ENCODE data around the gene MRNIP.

Gene MRNIP

DNA sequence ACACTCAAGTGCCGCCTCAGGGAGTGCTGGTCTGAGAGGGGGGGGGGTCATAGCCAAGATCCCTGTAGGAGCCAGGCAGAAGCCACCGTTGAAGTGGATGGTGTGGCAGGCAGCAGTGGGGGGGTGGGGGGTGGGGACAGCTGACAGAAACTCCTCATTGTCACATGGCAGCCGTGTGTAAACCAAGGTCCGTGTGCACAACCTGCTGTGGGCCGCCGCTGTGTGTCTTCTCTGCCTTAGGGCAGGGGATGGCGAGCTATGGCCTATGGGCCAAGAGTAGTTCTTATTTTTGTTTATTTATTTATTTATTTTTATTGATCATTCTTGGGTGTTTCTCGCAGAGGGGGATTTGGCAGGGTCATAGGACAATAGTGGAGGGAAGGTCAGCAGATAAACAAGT is 24.5 kb downstream of the MRNIP start:
- H3K27me3 ChIP-seq (ENCODE audit: low read depth, low read length) = no peaks in the 10 kb centered on the region
- peaks cover 0 to 9% of the 10 kb centered on the region in 2 donors for H3K4me1 ChIP-seq (ENCODE audit: control insufficient read depth in 1 of 2, insufficient read depth in 2 of 2, low read length in 2 of 2)
- no peaks in the 10 kb centered on the region for H3K9me3 ChIP-seq (ENCODE audit: control insufficient read depth in 1 of 2, low read length in 2 of 2)
- H3K36me3 ChIP-seq (ENCODE audit: control insufficient read depth in 1 of 2, insufficient read depth in 2 of 2, low read length in 2 of 2) = peaks cover 63 to 83% of the 10 kb centered on the region in 2 donors
- H3K4me3 ChIP-seq (ENCODE audit: low read depth in 1 of 2, low read length in 2 of 2) = no peak overlapping the region
- H3K27ac ChIP-seq (ENCODE audit: low read length) = no peak overlapping the region

DNA sequence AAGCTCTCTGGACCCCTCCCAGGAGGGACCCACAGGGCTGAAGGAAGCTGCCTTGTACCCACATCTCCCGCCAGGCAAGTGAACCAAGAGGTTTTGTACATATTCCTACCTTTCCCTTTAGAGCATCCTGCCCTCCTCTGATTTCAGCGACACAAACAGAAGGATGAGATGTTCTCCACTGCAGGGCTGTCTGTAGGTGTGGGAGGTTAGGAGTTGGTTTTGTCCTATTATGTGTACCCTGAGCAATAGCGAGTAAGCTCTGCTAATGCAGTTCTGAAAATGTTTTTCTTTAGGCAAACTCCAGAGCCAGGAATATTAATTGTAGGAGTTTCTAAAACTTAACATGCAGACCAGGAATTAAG is 24.9 kb downstream of the MRNIP start:
- H3K36me3 ChIP-seq (ENCODE audit: control insufficient read depth in 1 of 2, insufficient read depth in 2 of 2, low read length in 2 of 2) = peaks cover 67 to 86% of the 10 kb centered on the region in 2 donors
- no peak overlapping the region for H3K27ac ChIP-seq (ENCODE audit: low read length)
- H3K27me3 ChIP-seq (ENCODE audit: low read depth, low read length) = no peaks in the 10 kb centered on the region
- H3K9me3 ChIP-seq (ENCODE audit: control insufficient read depth in 1 of 2, low read length in 2 of 2) = no peaks in the 10 kb centered on the region
- H3K4me1 ChIP-seq (ENCODE audit: control insufficient read depth in 1 of 2, insufficient read depth in 2 of 2, low read length in 2 of 2) = peaks cover 0 to 9% of the 10 kb centered on the region in 2 donors
- no peak overlapping the region for H3K4me3 ChIP-seq (ENCODE audit: low read depth in 1 of 2, low read length in 2 of 2)

DNA sequence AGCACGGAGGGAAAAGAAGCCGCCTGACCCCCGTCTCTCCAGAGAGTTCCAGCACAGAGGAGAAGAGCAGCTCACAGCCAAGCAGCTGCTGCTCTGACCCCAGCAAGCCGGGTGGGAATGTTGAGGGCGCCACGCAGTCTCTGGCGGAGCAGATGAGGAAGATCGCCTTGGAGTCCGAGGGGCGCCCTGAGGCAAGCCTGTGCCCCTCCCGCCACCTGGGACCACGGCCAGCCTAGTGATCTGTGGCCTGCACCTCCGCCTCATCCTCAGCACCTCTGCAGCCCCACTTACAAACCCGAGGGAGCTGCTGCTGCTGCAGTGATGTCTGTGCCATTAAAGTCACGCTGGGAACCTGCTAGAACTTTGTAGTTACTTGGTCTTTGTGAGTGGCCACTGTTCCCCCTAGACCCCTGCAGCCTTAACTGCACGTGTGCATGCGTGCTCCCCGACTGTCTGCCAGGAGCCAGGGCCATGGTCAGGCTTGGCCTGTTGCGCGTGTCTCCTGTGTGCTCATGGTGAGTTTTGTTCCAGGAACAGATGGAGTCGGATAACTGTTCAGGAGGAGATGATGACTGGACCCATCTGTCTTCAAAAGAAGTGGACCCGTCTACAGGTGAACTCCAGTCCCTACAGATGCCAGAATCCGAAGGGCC is 25.4 kb downstream of the MRNIP start:
- H3K36me3 ChIP-seq (ENCODE audit: control insufficient read depth in 1 of 2, insufficient read depth in 2 of 2, low read length in 2 of 2) = peaks cover 69 to 85% of the 10 kb centered on the region in 2 donors
- H3K4me3 ChIP-seq (ENCODE audit: low read depth in 1 of 2, low read length in 2 of 2) = no peak overlapping the region
- peaks cover 0 to 9% of the 10 kb centered on the region in 2 donors for H3K4me1 ChIP-seq (ENCODE audit: control insufficient read depth in 1 of 2, insufficient read depth in 2 of 2, low read length in 2 of 2)
- H3K27me3 ChIP-seq (ENCODE audit: low read depth, low read length) = no peaks in the 10 kb centered on the region
- no peaks in the 10 kb centered on the region for H3K9me3 ChIP-seq (ENCODE audit: control insufficient read depth in 1 of 2, low read length in 2 of 2)
- no peak overlapping the region for H3K27ac ChIP-seq (ENCODE audit: low read length)

DNA sequence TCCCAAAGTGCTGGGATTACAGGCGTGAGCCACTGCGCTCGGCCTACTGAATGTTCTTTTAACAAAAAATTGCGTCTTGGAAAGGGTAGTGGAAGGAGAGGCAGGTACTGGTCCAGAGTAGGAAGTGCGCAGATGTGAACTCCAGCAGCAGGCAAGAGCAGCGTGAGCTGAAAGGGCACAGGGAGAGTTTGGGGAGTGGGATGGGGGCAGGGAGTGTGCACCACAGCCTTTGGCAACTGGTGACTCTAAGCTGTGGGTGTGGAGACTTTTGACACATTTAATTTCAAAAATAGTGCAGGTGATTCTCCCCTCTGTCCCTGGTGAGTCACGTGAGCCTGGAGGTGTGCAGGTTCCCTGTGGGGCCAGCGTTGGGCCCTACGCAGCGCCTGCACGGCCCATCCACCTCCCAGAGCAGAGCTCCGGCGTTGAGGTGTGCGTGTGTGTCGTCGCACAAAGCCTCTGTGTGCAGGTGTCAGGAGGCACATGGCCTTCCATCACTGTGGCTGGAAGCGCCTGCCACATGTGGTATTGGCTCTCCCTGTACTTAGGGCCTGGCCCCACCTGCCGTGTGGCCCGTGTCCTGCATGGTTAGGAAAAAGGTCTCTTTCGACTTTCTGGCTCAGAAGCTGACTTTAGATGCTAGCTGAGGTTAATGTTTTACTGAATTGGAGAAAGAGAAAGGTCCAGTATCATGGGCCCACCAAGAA is 26.4 kb downstream of the MRNIP start:
- Histone ChIP-seq H3K27ac (ENCODE audit: low read length) (no peak overlapping the region), H3K27me3 (ENCODE audit: low read depth, low read length) (no peaks in the 10 kb centered on the region)

DNA sequence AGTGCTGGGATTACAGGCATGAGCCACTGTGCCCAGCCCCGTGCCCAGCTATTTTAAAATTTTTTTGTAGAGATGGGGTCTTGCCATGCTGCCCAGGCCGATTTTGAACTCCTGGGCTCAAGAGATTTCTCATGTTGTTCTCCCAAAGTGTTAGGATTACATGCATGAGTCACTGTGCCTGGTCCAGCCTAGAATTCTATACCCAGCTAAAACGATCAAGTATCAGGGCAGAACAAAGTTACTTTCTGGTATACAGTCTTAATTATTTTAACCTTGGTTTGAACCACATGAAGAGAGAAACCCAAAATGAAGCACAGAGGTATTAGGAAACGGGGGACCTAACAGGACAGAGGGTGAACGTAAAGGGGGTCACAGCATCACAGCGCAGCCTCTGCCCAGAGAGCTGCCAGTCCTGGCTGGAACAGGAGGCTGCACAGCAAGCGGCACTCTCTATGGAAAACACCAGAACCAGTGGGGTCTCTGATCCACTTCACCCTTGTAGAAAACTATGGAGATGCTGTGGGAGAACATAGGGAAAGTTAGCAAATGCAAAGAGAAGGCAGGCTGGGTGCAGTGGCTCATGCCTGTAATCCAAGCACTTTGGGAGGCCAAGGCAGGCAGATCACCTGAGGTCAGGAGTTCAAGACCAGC is 27.7 kb downstream of the MRNIP start:
- H3K27ac ChIP-seq (ENCODE audit: low read length) = no peak overlapping the region
- no peaks in the 10 kb centered on the region for H3K27me3 ChIP-seq (ENCODE audit: low read depth, low read length)
- H3K36me3 ChIP-seq (ENCODE audit: control insufficient read depth in 1 of 2, insufficient read depth in 2 of 2, low read length in 2 of 2) = peaks cover 67 to 85% of the 10 kb centered on the region in 2 donors
- no peak overlapping the region for H3K4me3 ChIP-seq (ENCODE audit: low read depth in 1 of 2, low read length in 2 of 2)
- no peaks in the 10 kb centered on the region for H3K9me3 ChIP-seq (ENCODE audit: control insufficient read depth in 1 of 2, low read length in 2 of 2)
- H3K4me1 ChIP-seq (ENCODE audit: control insufficient read depth in 1 of 2, insufficient read depth in 2 of 2, low read length in 2 of 2) = peaks cover 3 to 4% of the 10 kb centered on the region in 2 donors

More for the DNA sequence above, 26.4 kb downstream of the MRNIP start:
- Histone ChIP-seq H3K4me1 (ENCODE audit: control insufficient read depth in 1 of 2, insufficient read depth in 2 of 2, low read length in 2 of 2) (peaks cover 0 to 9% of the 10 kb centered on the region in 2 donors), H3K36me3 (ENCODE audit: control insufficient read depth in 1 of 2, insufficient read depth in 2 of 2, low read length in 2 of 2) (peaks cover 68 to 85% of the 10 kb centered on the region in 2 donors), H3K9me3 (ENCODE audit: control insufficient read depth in 1 of 2, low read length in 2 of 2) (no peaks in the 10 kb centered on the region), H3K4me3 (ENCODE audit: low read depth in 1 of 2, low read length in 2 of 2) (no peak overlapping the region)

DNA sequence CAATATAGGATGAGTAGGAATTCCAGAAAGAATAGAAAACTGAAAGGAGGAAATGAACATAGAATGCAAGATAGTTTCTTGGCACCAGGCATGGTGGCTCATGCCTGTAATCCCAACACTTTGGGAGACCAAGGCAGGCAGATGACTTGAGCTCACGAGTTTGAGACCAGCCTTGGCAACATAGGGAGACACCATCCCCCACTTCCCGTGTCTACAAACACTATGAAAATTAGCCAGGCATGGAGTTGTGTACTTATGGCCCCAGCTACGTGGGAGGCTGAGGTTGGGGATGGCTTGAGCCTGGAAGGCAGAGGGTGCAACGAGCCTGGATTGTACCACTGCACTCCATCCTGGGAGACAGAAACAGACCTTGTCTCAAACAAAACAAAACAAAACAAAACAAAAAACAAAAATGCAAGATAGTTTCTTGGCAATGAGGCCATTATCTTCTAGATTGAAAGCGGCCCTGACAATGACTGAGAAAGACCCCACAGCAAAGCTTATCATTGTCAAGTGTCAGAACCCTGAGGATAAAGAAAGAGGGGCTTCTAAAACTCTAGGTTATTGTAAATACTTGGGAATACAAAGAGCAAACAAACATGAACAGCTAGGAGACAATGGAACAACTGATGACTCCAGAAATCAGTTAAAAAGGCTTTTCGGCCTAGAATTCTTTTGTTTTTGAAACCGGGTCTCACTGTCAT is 28.7 kb downstream of the MRNIP start:
- no peak overlapping the region for H3K4me3 ChIP-seq (ENCODE audit: low read depth in 1 of 2, low read length in 2 of 2)

DNA sequence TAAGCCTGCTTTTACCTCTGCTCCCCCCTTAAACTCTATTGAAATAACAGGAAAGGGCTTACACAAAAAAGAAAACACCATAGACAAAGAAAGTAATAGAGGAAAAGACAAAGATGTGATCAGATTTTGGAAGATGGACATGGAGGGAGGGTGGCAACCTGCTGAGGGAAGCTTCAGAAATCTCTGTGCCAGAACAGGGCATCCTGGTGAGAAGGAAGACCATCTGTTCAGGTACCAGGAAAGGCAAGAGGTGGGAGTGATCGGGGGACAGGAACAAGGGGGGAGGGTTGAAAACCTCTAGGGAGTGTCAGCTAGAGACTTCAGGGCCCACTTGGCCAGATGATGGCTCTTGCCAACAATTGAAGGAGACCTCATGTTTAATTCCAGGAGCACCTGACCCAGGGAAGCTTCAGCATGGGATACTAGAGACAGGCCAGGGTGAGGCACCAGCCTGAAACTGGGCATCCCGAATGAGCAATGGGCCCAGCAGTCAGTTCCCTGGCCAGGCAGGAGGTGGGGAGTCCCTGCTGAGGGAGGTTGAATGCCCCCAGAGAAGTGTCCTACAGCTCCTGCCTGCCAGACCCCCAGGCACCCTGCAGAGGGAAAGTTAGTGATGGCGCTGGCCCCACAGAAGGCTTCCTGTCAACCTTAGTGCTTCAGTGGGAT is 29.7 kb downstream of the MRNIP start:
- Histone ChIP-seq H3K27ac (ENCODE audit: low read length) (no peak overlapping the region), H3K4me1 (ENCODE audit: control insufficient read depth in 1 of 2, insufficient read depth in 2 of 2, low read length in 2 of 2) (peaks cover 4 to 22% of the 10 kb centered on the region in 2 donors), H3K4me3 (ENCODE audit: low read depth in 1 of 2, low read length in 2 of 2) (no peak overlapping the region), H3K36me3 (ENCODE audit: control insufficient read depth in 1 of 2, insufficient read depth in 2 of 2, low read length in 2 of 2) (peaks cover 82 to 97% of the 10 kb centered on the region in 2 donors), H3K9me3 (ENCODE audit: control insufficient read depth in 1 of 2, low read length in 2 of 2) (no peaks in the 10 kb centered on the region), H3K27me3 (ENCODE audit: low read depth, low read length) (no peaks in the 10 kb centered on the region)

More for the DNA sequence above, 28.7 kb downstream of the MRNIP start:
- Histone ChIP-seq H3K9me3 (ENCODE audit: control insufficient read depth in 1 of 2, low read length in 2 of 2) (no peaks in the 10 kb centered on the region), H3K4me1 (ENCODE audit: control insufficient read depth in 1 of 2, insufficient read depth in 2 of 2, low read length in 2 of 2) (peaks cover 4 to 12% of the 10 kb centered on the region in 2 donors), H3K27ac (ENCODE audit: low read length) (no peak overlapping the region), H3K27me3 (ENCODE audit: low read depth, low read length) (no peaks in the 10 kb centered on the region), H3K36me3 (ENCODE audit: control insufficient read depth in 1 of 2, insufficient read depth in 2 of 2, low read length in 2 of 2) (peaks cover 75 to 89% of the 10 kb centered on the region in 2 donors)

DNA sequence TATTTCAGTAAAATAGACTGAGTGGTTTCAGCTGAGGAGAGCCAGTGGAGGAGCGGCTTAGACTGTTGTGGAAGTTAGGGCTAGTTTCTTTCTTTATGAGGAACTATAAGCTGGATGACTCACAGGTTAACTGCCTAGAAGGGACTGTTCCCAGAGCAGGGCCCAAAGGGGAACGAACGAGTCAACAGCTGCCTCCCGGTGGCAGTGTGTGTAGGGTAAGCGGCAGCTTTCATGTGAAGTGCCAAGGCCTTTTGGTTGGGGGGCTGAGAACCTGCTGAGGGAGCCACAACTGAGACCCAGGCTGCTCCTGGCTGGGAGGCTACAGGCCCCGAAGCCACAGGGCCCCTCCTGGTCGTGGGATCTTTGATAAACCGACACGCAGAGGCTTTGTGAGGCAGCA is 30.9 kb downstream of the MRNIP start:
- Histone ChIP-seq H3K27me3 (ENCODE audit: low read depth, low read length) (no peaks in the 10 kb centered on the region), H3K36me3 (ENCODE audit: control insufficient read depth in 1 of 2, insufficient read depth in 2 of 2, low read length in 2 of 2) (peaks cover 79 to 96% of the 10 kb centered on the region in 2 donors), H3K9me3 (ENCODE audit: control insufficient read depth in 1 of 2, low read length in 2 of 2) (no peaks in the 10 kb centered on the region), H3K27ac (ENCODE audit: low read length) (no peak overlapping the region), H3K4me1 (ENCODE audit: control insufficient read depth in 1 of 2, insufficient read depth in 2 of 2, low read length in 2 of 2) (peaks cover 6 to 34% of the 10 kb centered on the region in 2 donors), H3K4me3 (ENCODE audit: low read depth in 1 of 2, low read length in 2 of 2) (no peak overlapping the region)

DNA sequence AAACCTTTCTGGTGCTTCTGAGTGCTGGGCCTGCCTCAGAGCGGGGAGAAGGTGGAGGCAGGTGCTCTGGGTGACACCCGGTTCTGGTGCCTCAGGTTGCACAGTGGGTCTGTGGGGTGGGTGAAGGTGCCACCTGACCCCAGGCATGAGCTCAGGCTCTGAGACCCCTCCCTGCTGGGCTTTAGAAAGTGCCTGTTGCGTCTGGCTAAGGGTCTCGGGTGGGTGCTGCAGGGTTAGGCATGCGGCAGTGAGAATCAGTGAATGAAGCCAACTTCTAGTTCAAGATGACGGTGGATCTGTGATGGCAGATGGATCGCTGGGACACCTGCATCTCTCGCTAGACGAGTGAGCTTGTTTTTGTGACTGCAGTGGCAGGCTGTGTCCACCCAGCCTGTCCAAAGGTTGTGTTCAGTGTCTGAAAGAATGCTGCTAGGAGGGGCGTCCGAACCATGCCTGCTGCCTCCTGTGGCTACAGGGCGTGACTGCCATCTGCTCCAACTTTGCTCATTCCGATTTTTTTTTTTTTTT is 32.9 kb downstream of the MRNIP start:
- Histone ChIP-seq H3K27ac (ENCODE audit: low read length) (no peak overlapping the region), H3K9me3 (ENCODE audit: control insufficient read depth in 1 of 2, low read length in 2 of 2) (no peaks in the 10 kb centered on the region), H3K4me3 (ENCODE audit: low read depth in 1 of 2, low read length in 2 of 2) (no peak overlapping the region), H3K36me3 (ENCODE audit: control insufficient read depth in 1 of 2, insufficient read depth in 2 of 2, low read length in 2 of 2) (peaks cover 71 to 95% of the 10 kb centered on the region in 2 donors), H3K4me1 (ENCODE audit: control insufficient read depth in 1 of 2, insufficient read depth in 2 of 2, low read length in 2 of 2) (peaks cover 14 to 43% of the 10 kb centered on the region in 2 donors), H3K27me3 (ENCODE audit: low read depth, low read length) (no peaks in the 10 kb centered on the region)

DNA sequence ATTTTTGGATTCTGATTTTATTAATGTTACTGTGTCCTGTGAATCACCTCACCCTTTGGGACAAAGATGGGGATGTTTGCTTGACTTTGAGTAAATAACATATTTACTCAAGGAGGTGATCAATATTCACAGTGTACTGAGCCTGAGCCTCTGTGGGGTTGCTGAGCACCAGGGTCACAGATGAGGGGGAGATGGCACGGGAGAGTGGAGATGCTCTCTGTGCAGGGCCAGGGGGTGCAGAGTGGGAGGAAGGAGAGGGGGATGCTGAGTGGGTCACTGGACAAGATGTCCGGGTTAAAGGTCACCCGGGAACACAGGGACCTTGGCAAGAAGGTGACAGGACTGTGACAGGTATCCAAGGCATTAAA is 33.9 kb downstream of the MRNIP start:
- Histone ChIP-seq H3K27me3 (ENCODE audit: low read depth, low read length) (no peaks in the 10 kb centered on the region), H3K36me3 (ENCODE audit: control insufficient read depth in 1 of 2, insufficient read depth in 2 of 2, low read length in 2 of 2) (peaks cover 65 to 94% of the 10 kb centered on the region in 2 donors), H3K9me3 (ENCODE audit: control insufficient read depth in 1 of 2, low read length in 2 of 2) (no peaks in the 10 kb centered on the region), H3K4me1 (ENCODE audit: control insufficient read depth in 1 of 2, insufficient read depth in 2 of 2, low read length in 2 of 2) (peaks cover 21 to 52% of the 10 kb centered on the region in 2 donors), H3K27ac (ENCODE audit: low read length) (no peak overlapping the region), H3K4me3 (ENCODE audit: low read depth in 1 of 2, low read length in 2 of 2) (peak overlapping the region in 1 of 2 donors; percentile 91)
